HCT116 (cell line): ENCODE results near the gene CRISPLD2. TPM values are rescaled to one million over a fixed set of nuclear protein-coding genes. Genes with fewer than 3 reads are reported as not detected.
A peak's percentile ranks its signal among the peaks of the same experiment; 100 is the strongest.

ENCODE experiments used
- ATAC-seq: fragments of 200-7000 bp; cut with Tn5 transposase; 2 replicates; pipeline ENCODE4 v1.9.1; 2020; ENCODE audit warnings: mild to moderate bottlenecking, moderate library complexity
- BruUV-seq: library from RNA; stranded (reverse); fragments of 400-500 nt; replicated peaks from 2 replicates; lab custom pipeline; 2021; lab: Mats Ljungman, UMichigan
- CTCF ChIA-PET: fragments of 300-600 bp; sonication (Branson Sonifier 250); formaldehyde crosslinking; loops from one replicate; lab custom pipeline; 2021; ENCODE audit warnings: antibody characterized with exemption; lab: Charles Lee
- POLR2A ChIA-PET: fragments of 300-600, 350-600 bp; sonication (Branson Sonifier 250); formaldehyde crosslinking; loops from one replicate; lab custom pipeline; 2021; ENCODE audit warnings: antibody characterized with exemption; lab: Charles Lee
- RAD21 ChIA-PET, 2 experiments: fragments of 300-600 bp; sonication (Branson Sonifier 250); formaldehyde crosslinking; loops; one replicate each; lab custom pipeline; 2023; ENCODE audit warnings: low total read pairs in 2 of 2; ENCODE audit not compliant: uncharacterized antibody in 2 of 2, unreplicated experiment in 2 of 2, low non-redundant PET in 1 of 2; lab: Charles Lee
- DNase-seq: peaks from one replicate; pipeline ENCODE4 v3.0.0-alpha.2; 2010; ENCODE audit warnings: low read depth, low spot score
- H2AFZ ChIP-seq: fragments of 200-600 bp; shearing (Covaris generic), sonication (generic); 2 replicates; pipeline ENCODE4 v1.6.1; 2017; ENCODE audit warnings: low read depth, mixed run types, mixed read lengths, antibody characterized with exemption, low read length; ENCODE audit not compliant: poor library complexity, severe bottlenecking
- H3K27ac ChIP-seq: 2 replicates; pipeline ENCODE4 v1.5.1; 2012; ENCODE audit warnings: low read depth, low read length
- H3K27me3 ChIP-seq: fragments of 200-600 bp; sonication (generic); 2 replicates; pipeline ENCODE4 v1.6.1; 2016; ENCODE audit warnings: mixed run types, low read length, mixed read lengths; ENCODE audit not compliant: insufficient read depth
- H3K36me3 ChIP-seq, 2 experiments: fragments of 200-500 bp in 1 of 2; fragments of 200-600 bp in 1 of 2; sonication (Bioruptor generic) in 1 of 2; sonication (generic) in 1 of 2; 2 replicates each; pipeline versions ENCODE4 v1.5.1 to v1.6.1; 2014 to 2016; ENCODE audit warnings: low read length in 2 of 2, inconsistent platforms in 1 of 2, mixed read lengths in 1 of 2, mixed run types in 1 of 2; ENCODE audit not compliant: insufficient read depth in 2 of 2, control insufficient read depth in 1 of 2
- H3K4me1 ChIP-seq, 2 experiments: fragments of 200-600 bp in 1 of 2; sonication (generic) in 1 of 2; 2 replicates each; pipeline versions ENCODE4 v1.5.1 to v1.6.1; 2012 to 2017; ENCODE audit warnings: low read length in 2 of 2, inconsistent platforms in 1 of 2, mild to moderate bottlenecking in 1 of 2, mixed read lengths in 1 of 2, mixed run types in 1 of 2, moderate library complexity in 1 of 2; ENCODE audit not compliant: insufficient read depth in 2 of 2, control insufficient read depth in 1 of 2
- H3K4me2 ChIP-seq: fragments of 200-600 bp; sonication (generic); 2 replicates; pipeline ENCODE4 v1.6.1; 2017; ENCODE audit warnings: mixed run types, low read length, mixed read lengths
- H3K4me3 ChIP-seq, 2 experiments: fragments of 200-600 bp in 1 of 2; sonication (generic) in 1 of 2; replicated peaks in 1 of 2; 2 replicates each; pipeline ENCODE4 v1.5.1; 2011 to 2016; ENCODE audit warnings: low read length in 2 of 2, control low read depth in 1 of 2, low read depth in 1 of 2, mild to moderate bottlenecking in 1 of 2, mixed read lengths in 1 of 2, mixed run types in 1 of 2
- H3K79me2 ChIP-seq: fragments of 200-600 bp; sonication (generic); 2 replicates; pipeline ENCODE4 v1.6.1; 2017; ENCODE audit warnings: mild to moderate bottlenecking, mixed run types, low read length, moderate library complexity, mixed read lengths; ENCODE audit not compliant: insufficient read depth
- H3K9ac ChIP-seq: fragments of 200-600 bp; sonication (generic); 2 replicates; pipeline ENCODE4 v1.6.1; 2016; ENCODE audit warnings: low read length, mixed read lengths
- H3K9me2 ChIP-seq: fragments of 200-600 bp; sonication (generic), shearing (Covaris generic); 2 replicates; pipeline ENCODE4 v1.6.1; 2017; ENCODE audit warnings: mixed run types, mild to moderate bottlenecking, moderate library complexity; ENCODE audit not compliant: insufficient read depth
- H3K9me3 ChIP-seq, 2 experiments: fragments of 200-500 bp in 1 of 2; fragments of 200-600 bp in 1 of 2; sonication (Bioruptor generic) in 1 of 2; sonication (generic) in 1 of 2; 2 replicates each; pipeline ENCODE4 v1.6.1; 2014 to 2017; ENCODE audit warnings: low read length in 2 of 2, mixed read lengths in 2 of 2, inconsistent platforms in 1 of 2, low read depth in 1 of 2, mild to moderate bottlenecking in 1 of 2, mixed run types in 1 of 2, moderate library complexity in 1 of 2; ENCODE audit not compliant: control insufficient read depth in 1 of 2, insufficient read depth in 1 of 2
- H4K20me1 ChIP-seq: fragments of 200-600 bp; sonication (generic), shearing (Covaris generic); 2 replicates; pipeline ENCODE4 v1.6.1; 2017; ENCODE audit warnings: mixed run types, mild to moderate bottlenecking, moderate library complexity; ENCODE audit not compliant: insufficient read depth
- CBX3 ChIP-seq: IDR thresholded peaks from 2 replicates; pipeline ENCODE4 v1.6.1; 2012; ENCODE audit warnings: low read depth
- EGR1 ChIP-seq: IDR thresholded peaks from 2 replicates; pipeline ENCODE4 v1.6.1; 2012; ENCODE audit warnings: low read depth
- EZH2phosphoT487 ChIP-seq: fragments of 200-600 bp; IDR thresholded peaks from 2 replicates; pipeline ENCODE4 v1.6.1; 2018; ENCODE audit warnings: antibody characterized with exemption, borderline replicate concordance
- FOSL1 ChIP-seq: IDR thresholded peaks from 2 replicates; pipeline ENCODE4 v1.6.1; 2012; ENCODE audit warnings: low read depth
- POLR2AphosphoS5 ChIP-seq: IDR thresholded peaks from 2 replicates; pipeline ENCODE4 v1.6.1; 2011; ENCODE audit warnings: mild to moderate bottlenecking, low read depth, low read length, moderate library complexity
- ZFX ChIP-seq: fragments of 450-650 bp; IDR thresholded peaks from 2 replicates; pipeline ENCODE4 v1.6.1; 2017
- intact Hi-C: fragments of 100-400 bp; cut with micrococcal nuclease; formaldehyde crosslinking; loops from 2 replicates; pipeline ENCODE4 v1.10.0; 2022
- total RNA-seq: library from RNA; stranded (reverse); gene quantifications from one replicate; pipeline ENCODE4 v1.2.1, GENCODE V29; 2021; ENCODE audit not compliant: unreplicated experiment
- TF ChIP-seq, protein P1 (sequence below): IDR thresholded peaks from 2 replicates; pipeline ENCODE4 v1.6.1; 2011; ENCODE audit warnings: mild to moderate bottlenecking, low read length, moderate library complexity; ENCODE audit not compliant: insufficient replicate concordance; ENCODE audit errors: extremely low read depth
- TF ChIP-seq, protein P2 (sequence below), 3 experiments: fragments of 200-600 bp in 1 of 3; sonication (generic) in 1 of 3; IDR thresholded peaks in 2 of 3; conservative IDR thresholded peaks in 1 of 3; 2 replicates each; pipeline ENCODE4 v1.5.1; 2012 to 2017; ENCODE audit warnings: low read depth in 2 of 3, low read length in 2 of 3, antibody characterized with exemption in 1 of 3, borderline replicate concordance in 1 of 3, control low read depth in 1 of 3, mild to moderate bottlenecking in 1 of 3, mixed read lengths in 1 of 3, mixed run types in 1 of 3, moderate library complexity in 1 of 3; ENCODE audit not compliant: insufficient read depth in 1 of 3

The CRISPLD2 gene
- total RNA-seq, 1 experiment from 2014 or later: 4.6 TPM

DNA sequence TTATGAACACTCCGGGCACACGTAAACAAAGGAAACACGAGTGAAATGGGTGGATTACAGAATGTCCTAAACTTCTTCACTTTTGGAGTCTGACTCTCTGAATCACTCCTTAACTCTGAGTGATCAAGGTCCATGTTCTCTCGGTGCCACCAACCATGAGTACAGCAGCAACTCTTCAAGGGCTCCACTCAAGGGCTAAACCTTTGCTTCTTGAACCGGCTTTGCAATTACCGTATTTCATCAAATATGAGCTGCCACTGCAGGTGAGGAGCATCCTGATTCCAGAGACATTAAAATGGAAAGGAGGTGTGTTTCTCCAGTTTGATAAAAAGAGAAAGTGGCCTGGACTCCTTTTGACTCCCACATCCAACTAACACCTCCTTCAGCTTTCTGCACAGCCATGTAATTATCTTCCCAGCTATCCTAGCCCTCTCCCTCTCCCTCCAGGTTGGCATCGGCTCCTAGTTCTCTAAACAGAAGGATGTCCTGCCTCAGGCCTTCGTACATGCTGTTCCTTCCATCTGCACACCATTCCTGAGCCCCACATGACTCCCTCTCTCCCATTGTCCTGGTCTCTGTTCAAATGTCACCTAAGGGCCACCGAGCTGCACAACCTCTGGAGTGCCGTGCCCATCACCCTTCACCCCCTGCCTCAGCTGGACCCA is 130.1 kb downstream of the CRISPLD2 start:
- H3K4me3 ChIP-seq: no peak overlapping the region
- H3K4me2 ChIP-seq: no peak overlapping the region
- ATAC-seq (no peak), DNase-seq (no peak)
- no peaks in the 10 kb centered on the region for H3K36me3 ChIP-seq
- H3K4me1 ChIP-seq: peaks cover 0 to 3% of the 10 kb centered on the region in 2 experiments; a peak in 1 of 4 replicates
- no peak overlapping the region for H2AFZ ChIP-seq
- TF ChIP-seq FOSL1: no peak
- TF ChIP-seq ZFX: no peak
- CTCF ChIA-PET: interaction anchor here (1.3 to 5.7 kb wide), 2 partner anchors 25 to 212 kb away, joined by 3 to 39 read pairs; no protein-coding TSS in a partner anchor
- H3K9me2 ChIP-seq: no peaks in the 10 kb centered on the region
- intact Hi-C loops: no loop called here
- H3K79me2 ChIP-seq: no peaks in the 10 kb centered on the region
- POLR2A ChIA-PET: interaction anchor here (0.9 kb wide), 1 partner anchor 130 kb away, joined by 3 read pairs; the partner anchor contains the start of gene CRISPLD2
- H3K27me3 ChIP-seq: no peaks in the 10 kb centered on the region
- H3K9me3 ChIP-seq: no peaks in the 10 kb centered on the region
- BruUV-seq: no TSS peak
- RAD21 ChIA-PET: no interaction called here
- H4K20me1 ChIP-seq: no peaks in the 10 kb centered on the region
- no peak overlapping the region for H3K27ac ChIP-seq
- H3K9ac ChIP-seq: no peak overlapping the region

DNA sequence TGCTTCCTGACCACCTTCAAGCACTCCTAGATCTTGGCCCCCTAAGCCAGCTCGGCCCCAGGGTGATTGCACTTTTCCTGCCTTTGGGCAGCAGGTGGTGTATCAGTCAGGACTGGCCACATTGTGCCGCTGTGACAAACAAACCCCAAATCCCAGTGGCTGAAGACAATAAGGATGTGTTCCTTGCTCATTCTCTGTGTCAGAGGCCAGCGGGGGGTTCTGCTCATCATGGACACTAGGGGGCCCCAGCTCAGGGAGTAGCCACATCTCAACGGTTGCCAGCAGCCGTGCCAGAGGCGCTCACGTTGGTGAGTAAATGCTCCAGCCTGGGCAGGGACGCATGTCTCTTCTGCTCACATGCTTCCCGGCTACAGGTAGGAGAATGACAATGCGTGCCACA is 131.1 kb downstream of the CRISPLD2 start:
- Histone ChIP-seq H3K27ac (no peak overlapping the region), H3K4me3 (no peak overlapping the region), H3K4me2 (no peak overlapping the region), H3K9me3 (no peaks in the 10 kb centered on the region), H3K27me3 (no peaks in the 10 kb centered on the region), H3K79me2 (no peaks in the 10 kb centered on the region), H3K9ac (no peak overlapping the region), H3K9me2 (no peaks in the 10 kb centered on the region), H3K4me1 (peaks cover 0 to 3% of the 10 kb centered on the region in 2 experiments; a peak in 1 of 4 replicates), H3K36me3 (no peaks in the 10 kb centered on the region), H4K20me1 (no peaks in the 10 kb centered on the region), H2AFZ (no peak overlapping the region)
- ATAC-seq: peak; percentile 60
- ChIA-PET POLR2A (interaction anchor here (0.7 to 2.1 kb wide), 2 partner anchors 131 to 413 kb away, joined by 3 to 6 read pairs; partner anchors contain the start of gene CRISPLD2), RAD21 (no interaction called here), CTCF (interaction anchor here (1.3 to 5.7 kb wide), 6 partner anchors 11 to 213 kb away, joined by 3 to 65 read pairs (median 19); no protein-coding TSS in a partner anchor)
- BruUV-seq: no TSS peak
- TF ChIP-seq CBX3 (peak; percentile 66; the same call in 1 of the 2 replicates), POLR2AphosphoS5 (no peak), EZH2phosphoT487 (no peak), EGR1 (no peak)
- TF ChIP-seq, protein P1, sequence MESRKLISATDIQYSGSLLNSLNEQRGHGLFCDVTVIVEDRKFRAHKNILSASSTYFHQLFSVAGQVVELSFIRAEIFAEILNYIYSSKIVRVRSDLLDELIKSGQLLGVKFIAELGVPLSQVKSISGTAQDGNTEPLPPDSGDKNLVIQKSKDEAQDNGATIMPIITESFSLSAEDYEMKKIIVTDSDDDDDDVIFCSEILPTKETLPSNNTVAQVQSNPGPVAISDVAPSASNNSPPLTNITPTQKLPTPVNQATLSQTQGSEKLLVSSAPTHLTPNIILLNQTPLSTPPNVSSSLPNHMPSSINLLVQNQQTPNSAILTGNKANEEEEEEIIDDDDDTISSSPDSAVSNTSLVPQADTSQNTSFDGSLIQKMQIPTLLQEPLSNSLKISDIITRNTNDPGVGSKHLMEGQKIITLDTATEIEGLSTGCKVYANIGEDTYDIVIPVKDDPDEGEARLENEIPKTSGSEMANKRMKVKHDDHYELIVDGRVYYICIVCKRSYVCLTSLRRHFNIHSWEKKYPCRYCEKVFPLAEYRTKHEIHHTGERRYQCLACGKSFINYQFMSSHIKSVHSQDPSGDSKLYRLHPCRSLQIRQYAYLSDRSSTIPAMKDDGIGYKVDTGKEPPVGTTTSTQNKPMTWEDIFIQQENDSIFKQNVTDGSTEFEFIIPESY: no peak
- TF ChIP-seq, protein P2, sequence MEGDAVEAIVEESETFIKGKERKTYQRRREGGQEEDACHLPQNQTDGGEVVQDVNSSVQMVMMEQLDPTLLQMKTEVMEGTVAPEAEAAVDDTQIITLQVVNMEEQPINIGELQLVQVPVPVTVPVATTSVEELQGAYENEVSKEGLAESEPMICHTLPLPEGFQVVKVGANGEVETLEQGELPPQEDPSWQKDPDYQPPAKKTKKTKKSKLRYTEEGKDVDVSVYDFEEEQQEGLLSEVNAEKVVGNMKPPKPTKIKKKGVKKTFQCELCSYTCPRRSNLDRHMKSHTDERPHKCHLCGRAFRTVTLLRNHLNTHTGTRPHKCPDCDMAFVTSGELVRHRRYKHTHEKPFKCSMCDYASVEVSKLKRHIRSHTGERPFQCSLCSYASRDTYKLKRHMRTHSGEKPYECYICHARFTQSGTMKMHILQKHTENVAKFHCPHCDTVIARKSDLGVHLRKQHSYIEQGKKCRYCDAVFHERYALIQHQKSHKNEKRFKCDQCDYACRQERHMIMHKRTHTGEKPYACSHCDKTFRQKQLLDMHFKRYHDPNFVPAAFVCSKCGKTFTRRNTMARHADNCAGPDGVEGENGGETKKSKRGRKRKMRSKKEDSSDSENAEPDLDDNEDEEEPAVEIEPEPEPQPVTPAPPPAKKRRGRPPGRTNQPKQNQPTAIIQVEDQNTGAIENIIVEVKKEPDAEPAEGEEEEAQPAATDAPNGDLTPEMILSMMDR (IDR thresholded peaks at IDR 0.05 in 2 of 3, conservative IDR thresholded peaks at IDR 0.05 in 1 of 3; ENCODE audit: borderline replicate concordance in 1 of 3, insufficient read depth in 1 of 3, low read depth in 2 of 3, low read length in 2 of 3): peak; percentile 11 to 66 (median 63); a peak in 4 of 6 replicates
- DNase-seq: no peak
- intact Hi-C loops: no loop called here
